GM21360 (cell line): ENCODE results near the gene GEMIN5.
A peak's percentile ranks its signal among the peaks of the same experiment; 100 is the strongest.
"Not testable (repeated sequence)": the region's sequence is repeated elsewhere in the genome, so short reads cannot be mapped to it uniquely, and the experiment has no call there.

ENCODE experiments used
- ATAC-seq: cut with Tn5 transposase; IDR thresholded peaks from one replicate; pipeline ENCODE4 v1.9.1; 2021; ENCODE audit warnings: mild to moderate bottlenecking, moderate library complexity; ENCODE audit not compliant: unreplicated experiment

Gene GEMIN5

GRCh38 chr5:154937718-154938466, at the start of gene GEMIN5:
GEMIN5 (minus strand) TSS chr5:154938211; CDS start chr5:154938133, 78 bp downstream.
- peak; percentile 85 for ATAC-seq

GRCh38 chr5:154986151-154986550, 48.1 kb upstream of the GEMIN5 start:
- no peak for ATAC-seq

GRCh38 chr5:154984946-154985516, 47.0 kb upstream of the GEMIN5 start:
- ATAC-seq = no peak

- not testable (repeated sequence) for ATAC-seq
Observed at GRCh38 chr5:154978294-154978693, 40.3 kb upstream of the GEMIN5 start.

GRCh38 chr5:154977409-154977808, 39.4 kb upstream of the GEMIN5 start:
- no peak for ATAC-seq

GRCh38 chr5:154976082-154976481, 38.1 kb upstream of the GEMIN5 start:
- not testable (repeated sequence) for ATAC-seq

- no peak for ATAC-seq
Observed at GRCh38 chr5:154972476-154973080, 34.6 kb upstream of the GEMIN5 start.

GRCh38 chr5:154971501-154971900, 33.5 kb upstream of the GEMIN5 start:
- no peak for ATAC-seq

- no peak for ATAC-seq
Observed at GRCh38 chr5:154970759-154971158, 32.7 kb upstream of the GEMIN5 start.

GRCh38 chr5:154968953-154969352, 30.9 kb upstream of the GEMIN5 start:
- ATAC-seq = no peak

GRCh38 chr5:154967421-154968024, 29.5 kb upstream of the GEMIN5 start:
- no peak for ATAC-seq

- ATAC-seq = no peak
Observed at GRCh38 chr5:154966874-154967273, 28.9 kb upstream of the GEMIN5 start.

GRCh38 chr5:154966081-154966841, 28.2 kb upstream of the GEMIN5 start:
- ATAC-seq = no peak

GRCh38 chr5:154962494-154962893, 24.5 kb upstream of the GEMIN5 start:
- ATAC-seq = peak; percentile 95

GRCh38 chr5:154956712-154957111, 18.7 kb upstream of the GEMIN5 start:
- ATAC-seq = no peak

GRCh38 chr5:154949781-154950180, 11.8 kb upstream of the GEMIN5 start:
- no peak for ATAC-seq

- ATAC-seq = no peak
Observed at GRCh38 chr5:154948313-154948712, 10.3 kb upstream of the GEMIN5 start.

- ATAC-seq = no peak
Observed at GRCh38 chr5:154947778-154948177, 9.8 kb upstream of the GEMIN5 start.

GRCh38 chr5:154945695-154946301, 7.8 kb upstream of the GEMIN5 start:
- no peak for ATAC-seq

- ATAC-seq = no peak
Observed at GRCh38 chr5:154944716-154945115, 6.7 kb upstream of the GEMIN5 start.

GRCh38 chr5:154943527-154943926, 5.5 kb upstream of the GEMIN5 start:
- ATAC-seq = no peak
